Breast epithelium (tissue), 4 donors: ENCODE data around the gene COLEC11. TPM values are rescaled to one million over a fixed set of nuclear protein-coding genes. Genes with fewer than 3 reads are reported as not detected.

ENCODE experiments used
- DNase-seq, 2 donors: peaks; one replicate each; pipeline ENCODE4 v3.0.0-alpha.2; 2019; ENCODE audit warnings: low spot score in 2 of 2
- H3K27ac ChIP-seq, 2 donors: fragments of 200-600 bp; sonication (generic) in 1 of 2; one replicate each; pipeline ENCODE4 v1.5.1; 2016 to 2019; ENCODE audit warnings: mild to moderate bottlenecking in 1 of 2
- H3K27me3 ChIP-seq, 2 donors: fragments of 200-600 bp; sonication (generic) in 1 of 2; one replicate each; pipeline versions ENCODE4 v1.5.1 to v1.6.0; 2017 to 2019; ENCODE audit warnings: control low read depth in 1 of 2, mild to moderate bottlenecking in 1 of 2
- H3K36me3 ChIP-seq: fragments of 200-600 bp; one replicate; pipeline ENCODE4 v1.5.1; 2019
- H3K4me1 ChIP-seq, 2 donors: fragments of 200-600 bp; sonication (generic); one replicate each; pipeline ENCODE4 v1.5.1; 2016 to 2019; ENCODE audit warnings: control low read depth in 1 of 2
- H3K4me3 ChIP-seq, 3 donors: fragments of 200-600 bp; sonication (generic); 1 replicate in 2 of 3; 2 replicates in 1 of 3; pipeline ENCODE4 v1.5.1; 2016 to 2019; ENCODE audit warnings: mild to moderate bottlenecking in 3 of 3, moderate library complexity in 2 of 3
- H3K9me3 ChIP-seq, 2 donors: fragments of 200-600 bp; sonication (generic) in 1 of 2; one replicate each; pipeline ENCODE4 v1.5.1; 2016 to 2019; ENCODE audit warnings: control low read depth in 1 of 2
- POLR2A ChIP-seq: fragments of 450-650 bp; IDR thresholded peaks from one replicate; pipeline ENCODE4 v1.6.1; 2016; ENCODE audit warnings: antibody characterized with exemption, mild to moderate bottlenecking, moderate library complexity
- POLR2AphosphoS5 ChIP-seq, 3 donors: sonication (generic); formaldehyde crosslinking; IDR thresholded peaks; one replicate each; pipeline ENCODE4 v1.6.1; 2017; ENCODE audit warnings: antibody characterized with exemption in 3 of 3
- intact Hi-C: fragments of 100-400 bp; cut with DNase I; formaldehyde crosslinking; loops from one replicate; pipeline ENCODE4 v1.15.1; 2023; ENCODE audit warnings: low total_unique reads
- total RNA-seq, 3 donors: library from RNA; depleted of rRNA; stranded (reverse); fragments of >200 nt; gene quantifications; one replicate each; pipeline ENCODE4 v1.1.0, GENCODE V29; 2016
- TF ChIP-seq, protein P1 (sequence below), 3 donors: fragments of 450-650 bp; IDR thresholded peaks; one replicate each; pipeline ENCODE4 v1.5.1; 2016 to 2017; ENCODE audit warnings: antibody characterized with exemption in 3 of 3, mild to moderate bottlenecking in 3 of 3, moderate library complexity in 3 of 3

COLEC11 gene
- total RNA-seq, 3 donors from 2014 or later, result 0.33 to 1.9 (median 1.0) TPM

DNA sequence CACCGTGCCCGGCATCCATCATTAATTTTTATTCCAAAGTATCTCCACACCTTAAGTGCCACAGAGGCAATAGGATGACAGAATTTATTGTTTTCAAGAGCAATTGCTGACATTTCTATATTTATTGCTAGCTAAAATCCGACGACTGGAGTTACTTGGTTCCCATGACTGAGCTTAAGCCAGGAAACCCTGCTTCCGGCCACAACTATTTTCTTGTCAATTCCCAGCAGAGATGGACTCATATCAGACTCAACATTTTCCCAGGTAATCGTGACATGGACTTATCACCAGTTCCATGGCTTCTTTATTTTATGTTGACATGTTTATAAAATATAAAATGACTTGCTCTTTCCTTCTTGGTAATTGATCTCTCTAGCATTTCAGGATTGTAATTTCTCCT lies 87.9 kb downstream of the COLEC11 start:
- H3K4me3 ChIP-seq, result no peak overlapping the region
- intact Hi-C loops, result no loop called here
- H3K27ac ChIP-seq, result no peak overlapping the region
- H3K4me1 ChIP-seq, result no peaks in the 10 kb centered on the region
- TF ChIP-seq, protein P1, sequence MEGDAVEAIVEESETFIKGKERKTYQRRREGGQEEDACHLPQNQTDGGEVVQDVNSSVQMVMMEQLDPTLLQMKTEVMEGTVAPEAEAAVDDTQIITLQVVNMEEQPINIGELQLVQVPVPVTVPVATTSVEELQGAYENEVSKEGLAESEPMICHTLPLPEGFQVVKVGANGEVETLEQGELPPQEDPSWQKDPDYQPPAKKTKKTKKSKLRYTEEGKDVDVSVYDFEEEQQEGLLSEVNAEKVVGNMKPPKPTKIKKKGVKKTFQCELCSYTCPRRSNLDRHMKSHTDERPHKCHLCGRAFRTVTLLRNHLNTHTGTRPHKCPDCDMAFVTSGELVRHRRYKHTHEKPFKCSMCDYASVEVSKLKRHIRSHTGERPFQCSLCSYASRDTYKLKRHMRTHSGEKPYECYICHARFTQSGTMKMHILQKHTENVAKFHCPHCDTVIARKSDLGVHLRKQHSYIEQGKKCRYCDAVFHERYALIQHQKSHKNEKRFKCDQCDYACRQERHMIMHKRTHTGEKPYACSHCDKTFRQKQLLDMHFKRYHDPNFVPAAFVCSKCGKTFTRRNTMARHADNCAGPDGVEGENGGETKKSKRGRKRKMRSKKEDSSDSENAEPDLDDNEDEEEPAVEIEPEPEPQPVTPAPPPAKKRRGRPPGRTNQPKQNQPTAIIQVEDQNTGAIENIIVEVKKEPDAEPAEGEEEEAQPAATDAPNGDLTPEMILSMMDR (IDR thresholded peaks at IDR 0.05), result no peak
- TF ChIP-seq POLR2AphosphoS5 (IDR thresholded peaks at IDR 0.05), result no peak
- TF ChIP-seq POLR2A, result no peak
- H3K27me3 ChIP-seq, result peaks cover 0 to 3% of the 10 kb centered on the region in 2 donors
- no peaks in the 10 kb centered on the region for H3K9me3 ChIP-seq
- DNase-seq, result no peak
- no peaks in the 10 kb centered on the region for H3K36me3 ChIP-seq

DNA sequence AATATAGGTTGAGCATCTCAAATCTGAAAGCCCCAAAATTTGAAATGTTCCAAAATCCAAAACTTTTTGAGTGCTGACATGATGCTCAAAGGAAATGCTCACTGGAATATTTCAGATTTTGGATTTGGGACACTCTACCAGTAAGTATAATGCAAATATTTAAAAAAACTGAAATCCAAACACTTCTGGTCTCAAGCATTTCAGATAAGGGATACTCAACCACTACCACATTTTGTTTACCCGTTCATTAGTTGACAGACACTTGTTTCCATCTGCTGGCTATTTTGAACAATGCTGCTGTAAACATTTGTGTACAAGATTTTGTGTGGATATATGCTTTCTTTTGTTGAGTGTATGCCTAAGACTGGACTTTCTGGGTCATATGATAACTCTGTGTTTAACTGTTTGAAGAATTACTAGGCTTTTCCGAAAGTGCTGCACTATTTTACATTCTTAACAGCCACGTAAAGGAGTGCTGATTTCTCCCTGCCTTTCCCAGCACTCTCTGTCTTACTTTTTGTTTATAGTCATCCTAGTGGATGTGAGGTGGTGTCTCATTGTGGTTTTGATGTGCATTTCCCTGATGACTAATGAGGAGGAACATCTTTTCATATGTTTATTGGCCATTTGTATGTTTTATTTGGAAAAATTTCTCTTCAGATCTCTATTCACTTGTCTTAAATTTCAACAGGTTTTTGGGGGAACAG lies 89.0 kb downstream of the COLEC11 start:
- H3K27me3 ChIP-seq, result no peaks in the 10 kb centered on the region
- H3K4me3 ChIP-seq, result no peak overlapping the region
- TF ChIP-seq, protein P1 (IDR thresholded peaks at IDR 0.05), result no peak
- TF ChIP-seq POLR2A, result no peak
- TF ChIP-seq POLR2AphosphoS5 (IDR thresholded peaks at IDR 0.05), result no peak
- H3K9me3 ChIP-seq, result no peaks in the 10 kb centered on the region
- H3K36me3 ChIP-seq, result no peaks in the 10 kb centered on the region
- intact Hi-C loops, result no loop called here
- H3K4me1 ChIP-seq, result no peaks in the 10 kb centered on the region
- DNase-seq, result no peak
- H3K27ac ChIP-seq, result no peak overlapping the region

DNA sequence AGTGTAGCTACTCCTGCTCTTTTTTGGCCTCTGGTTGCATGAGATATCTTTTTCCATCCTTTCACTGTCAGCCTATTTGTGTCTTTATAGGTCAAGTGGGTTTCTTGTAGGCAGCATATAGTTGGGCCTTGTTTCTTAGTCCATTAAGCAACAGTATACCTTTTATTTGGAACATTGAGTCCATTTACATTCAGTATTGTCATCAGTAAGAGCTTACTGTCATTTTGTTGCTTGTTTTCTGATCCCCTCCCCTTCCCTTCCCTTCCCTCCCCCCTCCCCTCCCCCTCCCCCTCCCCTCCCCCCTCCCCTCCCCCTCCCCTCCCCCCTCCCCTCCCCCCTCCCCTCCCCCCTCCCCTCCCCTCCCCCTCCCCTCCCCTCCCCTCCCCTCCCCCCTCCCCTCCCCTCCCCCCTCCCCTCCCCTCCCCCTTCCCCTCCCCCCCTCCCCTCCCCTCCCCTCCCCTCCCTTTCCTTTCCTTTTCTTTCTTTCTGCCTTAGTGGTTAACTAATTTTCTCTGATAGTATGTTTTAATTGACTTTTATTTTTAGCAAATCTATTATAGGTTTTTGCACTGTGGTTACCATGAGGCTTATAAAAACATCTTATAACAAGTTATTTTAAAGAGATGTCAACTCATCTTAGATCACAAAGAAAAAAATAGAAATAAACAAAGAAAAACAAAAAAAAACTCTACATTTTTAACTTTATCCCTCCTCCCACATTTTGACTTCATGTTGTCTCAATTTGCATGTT lies 95.3 kb downstream of the COLEC11 start:
- intact Hi-C loops, result no loop called here
- no peak overlapping the region for H3K4me3 ChIP-seq
- no peak for DNase-seq
- TF ChIP-seq, protein P1 (IDR thresholded peaks at IDR 0.05), result no peak
- no peak for TF ChIP-seq POLR2AphosphoS5 (IDR thresholded peaks at IDR 0.05)
- no peak for TF ChIP-seq POLR2A
- no peak overlapping the region for H3K27ac ChIP-seq
- no peaks in the 10 kb centered on the region for H3K27me3 ChIP-seq
- no peaks in the 10 kb centered on the region for H3K36me3 ChIP-seq
- peaks cover 0 to 5% of the 10 kb centered on the region in 2 donors for H3K9me3 ChIP-seq
- H3K4me1 ChIP-seq, result no peaks in the 10 kb centered on the region

DNA sequence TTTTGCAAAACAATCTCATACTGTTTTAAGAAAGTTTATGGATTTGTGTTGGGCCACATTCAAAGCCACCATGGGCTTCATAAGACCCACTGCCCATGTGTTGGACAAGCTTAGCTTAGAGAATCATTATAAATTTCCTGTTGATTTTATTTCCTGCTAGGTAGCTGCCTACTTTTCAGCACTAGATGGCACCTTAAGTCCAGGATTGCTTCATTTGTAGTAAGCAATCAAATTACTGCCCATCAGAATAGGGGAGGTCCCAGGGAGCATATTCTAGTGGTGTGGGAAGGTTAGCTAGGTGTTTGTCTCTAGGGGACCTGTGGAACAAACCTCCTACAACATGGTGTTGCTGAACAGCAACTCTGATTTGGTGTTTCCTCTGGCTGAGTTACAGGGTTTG lies 97.5 kb downstream of the COLEC11 start:
- Histone ChIP-seq H3K36me3 (no peaks in the 10 kb centered on the region), H3K4me3 (no peak overlapping the region), H3K9me3 (peaks cover 0 to 5% of the 10 kb centered on the region in 2 donors), H3K27me3 (no peaks in the 10 kb centered on the region), H3K4me1 (no peaks in the 10 kb centered on the region), H3K27ac (no peak overlapping the region)
- TF ChIP-seq POLR2AphosphoS5 (IDR thresholded peaks at IDR 0.05), result no peak
- no peak for TF ChIP-seq POLR2A
- TF ChIP-seq, protein P1 (IDR thresholded peaks at IDR 0.05), result peak in 1 of 3 donors; percentile 20
- no peak for DNase-seq
- intact Hi-C loops, result no loop called here

Other genes starting within 250 kb of the COLEC11 start
- 10 to 100 TPM; 12.8 to 31.0 (median 23.3) TPM for gene EIPR1, start 217.3 kb upstream of the COLEC11 start, total RNA-seq
- 10 to 100 TPM; 52.5 to 89.6 (median 69.2) TPM for gene TRAPPC12, start 215.4 kb upstream of the COLEC11 start, total RNA-seq
- gene ADI1, start 75.6 kb upstream of the COLEC11 start, total RNA-seq, result 10 to 100 TPM; 47.2 to 81.3 (median 78.2) TPM
- gene RNASEH1, start 36.8 kb upstream of the COLEC11 start, total RNA-seq, result 10 to 100 TPM; 17.3 to 22.1 (median 21.0) TPM
- gene RPS7, start 19.9 kb upstream of the COLEC11 start, total RNA-seq, result 1,000 to 10,000 TPM; 2,542 to 4,150 (median 3,724) TPM
- gene ALLC, start 63.1 kb downstream of the COLEC11 start, total RNA-seq, result under 1 TPM in 1 of 3 donors, not detected in 2; 0.16 TPM
- gene DCDC2C, start 108.5 kb downstream of the COLEC11 start, total RNA-seq, result under 1 TPM; 0.33 to 0.59 (median 0.48) TPM